Measurements from ENCODE around the gene UBXN7.
"Not testable (repeated sequence)": the region's sequence is repeated elsewhere in the genome, so short reads cannot be mapped to it uniquely, and the experiment has no call there.

The UBXN7 gene

DNA sequence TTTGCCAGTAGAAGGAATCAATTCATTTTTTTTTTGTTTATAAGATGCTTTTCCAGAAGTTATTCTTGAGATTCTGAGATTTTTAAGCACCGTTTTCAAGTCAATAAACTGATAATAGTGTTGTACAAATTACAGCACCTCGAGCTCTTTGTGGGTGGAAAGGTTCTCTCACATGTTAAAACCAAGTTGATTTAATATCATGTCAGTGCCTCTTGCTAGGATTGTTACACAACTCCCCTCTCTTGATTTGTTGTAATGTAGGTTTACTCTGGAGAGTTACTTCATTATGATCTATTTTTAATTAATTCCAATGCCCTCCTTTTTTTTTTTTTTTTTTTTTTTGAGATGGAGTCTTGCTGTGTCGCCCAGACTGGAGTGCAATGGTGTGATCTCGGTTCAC is 25.8 kb upstream of the UBXN7 start:
- Histone ChIP-seq H3K27me3 (ENCODE audit: insufficient read depth, low read length) (no peaks in the 10 kb centered on the region), H3K9me3 (ENCODE audit: low read length) (no peaks in the 10 kb centered on the region), H3K9me2 (ENCODE audit: low read depth, low read length) (no peaks in the 10 kb centered on the region), H3K79me2 (ENCODE audit: insufficient read depth, low read length) (no peaks in the 10 kb centered on the region), H3K27ac (ENCODE audit: low read depth, low read length, poor library complexity, severe bottlenecking) (no peak overlapping the region), H3K4me3 (ENCODE audit: low read depth, low read length, poor library complexity, severe bottlenecking) (no peak overlapping the region), H3F3A (ENCODE audit: insufficient read depth, low read length) (no peaks in the 10 kb centered on the region), H2AFZ (ENCODE audit: low read length) (no peak overlapping the region), H3K9ac (ENCODE audit: low read length) (no peak overlapping the region), H3K36me3 (ENCODE audit: insufficient read depth, low read length) (no peaks in the 10 kb centered on the region), H3K4me1 (ENCODE audit: insufficient read depth, low read length, severe bottlenecking) (no peaks in the 10 kb centered on the region), H4K20me1 (ENCODE audit: insufficient read depth, low read length) (no peaks in the 10 kb centered on the region), H3K4me2 (ENCODE audit: low read length) (no peak overlapping the region)
- TF ChIP-seq, protein P1, sequence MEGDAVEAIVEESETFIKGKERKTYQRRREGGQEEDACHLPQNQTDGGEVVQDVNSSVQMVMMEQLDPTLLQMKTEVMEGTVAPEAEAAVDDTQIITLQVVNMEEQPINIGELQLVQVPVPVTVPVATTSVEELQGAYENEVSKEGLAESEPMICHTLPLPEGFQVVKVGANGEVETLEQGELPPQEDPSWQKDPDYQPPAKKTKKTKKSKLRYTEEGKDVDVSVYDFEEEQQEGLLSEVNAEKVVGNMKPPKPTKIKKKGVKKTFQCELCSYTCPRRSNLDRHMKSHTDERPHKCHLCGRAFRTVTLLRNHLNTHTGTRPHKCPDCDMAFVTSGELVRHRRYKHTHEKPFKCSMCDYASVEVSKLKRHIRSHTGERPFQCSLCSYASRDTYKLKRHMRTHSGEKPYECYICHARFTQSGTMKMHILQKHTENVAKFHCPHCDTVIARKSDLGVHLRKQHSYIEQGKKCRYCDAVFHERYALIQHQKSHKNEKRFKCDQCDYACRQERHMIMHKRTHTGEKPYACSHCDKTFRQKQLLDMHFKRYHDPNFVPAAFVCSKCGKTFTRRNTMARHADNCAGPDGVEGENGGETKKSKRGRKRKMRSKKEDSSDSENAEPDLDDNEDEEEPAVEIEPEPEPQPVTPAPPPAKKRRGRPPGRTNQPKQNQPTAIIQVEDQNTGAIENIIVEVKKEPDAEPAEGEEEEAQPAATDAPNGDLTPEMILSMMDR (IDR thresholded peaks at IDR 0.05; ENCODE audit: low read length): no peak
- no peak for TF ChIP-seq EZH2 (IDR thresholded peaks at IDR 0.05; ENCODE audit: borderline replicate concordance, low read length)

DNA sequence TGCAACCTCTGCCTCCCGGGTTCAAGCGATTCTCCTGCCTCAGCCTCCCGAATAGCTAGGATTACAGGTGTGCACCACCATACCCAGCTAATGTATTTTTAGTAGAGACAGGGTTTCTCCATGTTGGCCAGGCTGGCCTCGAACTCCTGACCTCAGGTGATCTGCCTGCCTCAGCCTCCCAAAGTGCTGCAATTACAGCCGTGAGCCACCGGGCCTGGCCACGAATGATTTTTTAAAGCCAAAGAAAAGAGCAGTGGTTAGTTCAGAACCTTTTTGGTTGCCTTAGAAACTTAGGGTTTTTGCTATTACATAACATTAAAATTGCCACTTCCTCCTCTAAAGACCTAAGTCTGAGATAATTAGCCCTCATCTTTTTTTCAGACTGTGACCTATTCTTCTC is 25.2 kb upstream of the UBXN7 start:
- not testable (repeated sequence) for H3K4me2 ChIP-seq (ENCODE audit: low read length); H3K4me1 ChIP-seq (ENCODE audit: insufficient read depth, low read length, severe bottlenecking); H3K9me3 ChIP-seq (ENCODE audit: low read length); H3K27me3 ChIP-seq (ENCODE audit: insufficient read depth, low read length); H3K9me2 ChIP-seq (ENCODE audit: low read depth, low read length); H3K79me2 ChIP-seq (ENCODE audit: insufficient read depth, low read length); H2AFZ ChIP-seq (ENCODE audit: low read length); H3K36me3 ChIP-seq (ENCODE audit: insufficient read depth, low read length); H4K20me1 ChIP-seq (ENCODE audit: insufficient read depth, low read length); H3K9ac ChIP-seq (ENCODE audit: low read length); H3F3A ChIP-seq (ENCODE audit: insufficient read depth, low read length); H3K27ac ChIP-seq (ENCODE audit: low read depth, low read length, poor library complexity, severe bottlenecking); H3K4me3 ChIP-seq (ENCODE audit: low read depth, low read length, poor library complexity, severe bottlenecking)

DNA sequence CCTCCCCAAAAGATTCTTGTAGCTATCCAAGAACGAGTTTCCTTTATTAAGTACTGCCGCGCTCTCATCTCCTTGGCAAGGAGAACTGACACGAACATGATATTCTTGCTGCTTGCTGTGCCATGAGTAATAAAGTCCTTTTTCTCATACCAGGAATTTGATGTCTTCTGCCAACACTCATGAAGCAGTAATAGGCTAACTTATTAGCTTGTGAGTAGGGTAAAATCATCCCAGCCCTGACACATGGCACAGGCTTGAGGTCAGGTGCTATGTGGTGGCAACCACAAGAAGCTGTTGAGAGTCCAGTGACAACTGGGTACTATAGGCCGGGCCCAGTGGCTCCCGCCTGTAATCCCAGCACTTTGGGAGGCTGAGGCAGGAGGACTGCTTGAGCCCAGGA is 22.7 kb upstream of the UBXN7 start:
- no peak overlapping the region for H3K4me3 ChIP-seq (ENCODE audit: low read depth, low read length, poor library complexity, severe bottlenecking)
- no peaks in the 10 kb centered on the region for H3K36me3 ChIP-seq (ENCODE audit: insufficient read depth, low read length)
- H3K9me3 ChIP-seq (ENCODE audit: low read length): no peaks in the 10 kb centered on the region
- no peak overlapping the region for H3K27ac ChIP-seq (ENCODE audit: low read depth, low read length, poor library complexity, severe bottlenecking)
- no peaks in the 10 kb centered on the region for H3K79me2 ChIP-seq (ENCODE audit: insufficient read depth, low read length)
- no peaks in the 10 kb centered on the region for H3K27me3 ChIP-seq (ENCODE audit: insufficient read depth, low read length)
- no peaks in the 10 kb centered on the region for H3K4me1 ChIP-seq (ENCODE audit: insufficient read depth, low read length, severe bottlenecking)
- no peaks in the 10 kb centered on the region for H4K20me1 ChIP-seq (ENCODE audit: insufficient read depth, low read length)
- H2AFZ ChIP-seq (ENCODE audit: low read length): no peak overlapping the region
- H3F3A ChIP-seq (ENCODE audit: insufficient read depth, low read length): no peaks in the 10 kb centered on the region
- H3K4me2 ChIP-seq (ENCODE audit: low read length): no peak overlapping the region
- no peak overlapping the region for H3K9ac ChIP-seq (ENCODE audit: low read length)
- no peaks in the 10 kb centered on the region for H3K9me2 ChIP-seq (ENCODE audit: low read depth, low read length)
- TF ChIP-seq EZH2 (IDR thresholded peaks at IDR 0.05; ENCODE audit: borderline replicate concordance, low read length): no peak
- TF ChIP-seq, protein P1 (IDR thresholded peaks at IDR 0.05; ENCODE audit: low read length): no peak

DNA sequence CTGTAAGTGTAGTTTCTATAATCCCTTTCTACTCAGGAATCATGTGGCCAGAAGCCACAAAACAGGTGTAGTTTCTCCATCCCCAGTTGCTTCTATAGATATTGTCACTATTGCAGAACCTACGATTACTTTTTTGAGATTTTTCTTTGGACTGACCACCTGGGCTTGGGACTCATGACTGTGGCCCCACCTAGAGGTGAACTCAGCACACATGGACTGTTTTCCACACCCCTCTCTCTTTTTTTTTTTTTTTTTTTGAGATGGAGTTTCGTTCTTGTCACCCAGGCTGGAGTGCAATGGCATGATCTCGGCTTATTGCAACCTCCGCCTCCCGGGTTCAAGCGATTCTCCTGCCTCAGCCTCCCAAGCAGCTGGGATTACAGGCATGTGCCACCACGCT is 13.2 kb upstream of the UBXN7 start:
- TF ChIP-seq, protein P1 (IDR thresholded peaks at IDR 0.05; ENCODE audit: low read length): peak; percentile 46; the same call in 1 of the 2 replicates
- H3K4me2 ChIP-seq (ENCODE audit: low read length); H3F3A ChIP-seq (ENCODE audit: insufficient read depth, low read length); H3K36me3 ChIP-seq (ENCODE audit: insufficient read depth, low read length); H3K9me2 ChIP-seq (ENCODE audit: low read depth, low read length); H4K20me1 ChIP-seq (ENCODE audit: insufficient read depth, low read length); H3K4me1 ChIP-seq (ENCODE audit: insufficient read depth, low read length, severe bottlenecking); H3K27me3 ChIP-seq (ENCODE audit: insufficient read depth, low read length); H3K79me2 ChIP-seq (ENCODE audit: insufficient read depth, low read length); H3K27ac ChIP-seq (ENCODE audit: low read depth, low read length, poor library complexity, severe bottlenecking); H2AFZ ChIP-seq (ENCODE audit: low read length); H3K9me3 ChIP-seq (ENCODE audit: low read length); H3K4me3 ChIP-seq (ENCODE audit: low read depth, low read length, poor library complexity, severe bottlenecking); H3K9ac ChIP-seq (ENCODE audit: low read length): not testable (repeated sequence)
